C4-2B (cell line): Measurements from ENCODE around the gene GIPR.

Experiments used
- ZFX ChIP-seq: fragments of 450-650 bp; IDR thresholded peaks from 2 replicates; pipeline ENCODE4 v1.6.1; 2017
- TF ChIP-seq, protein P1 (sequence below): fragments of 450-650 bp; conservative IDR thresholded peaks from 2 replicates; pipeline ENCODE4 v1.5.1; 2017; ENCODE audit warnings: mild to moderate bottlenecking

DNA sequence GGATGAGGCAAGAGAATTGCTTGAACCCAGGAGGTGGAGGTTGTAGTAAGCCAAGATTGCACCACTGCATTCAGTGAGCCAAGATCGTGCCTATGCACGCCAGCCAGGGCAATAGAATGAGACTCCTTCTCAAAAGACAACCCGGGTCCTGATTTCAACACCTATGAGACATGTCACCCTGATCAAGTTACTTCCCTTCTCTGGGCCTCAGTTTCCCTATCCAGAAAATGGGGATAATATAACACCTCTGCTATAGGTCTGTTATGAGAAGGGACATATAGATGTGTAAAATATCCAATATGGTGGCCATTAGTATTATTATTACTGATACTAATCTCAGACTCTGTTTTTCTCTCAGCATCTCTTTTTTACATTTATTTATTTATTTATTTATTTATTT lies 12.9 kb upstream of the GIPR start:
- TF ChIP-seq, protein P1, sequence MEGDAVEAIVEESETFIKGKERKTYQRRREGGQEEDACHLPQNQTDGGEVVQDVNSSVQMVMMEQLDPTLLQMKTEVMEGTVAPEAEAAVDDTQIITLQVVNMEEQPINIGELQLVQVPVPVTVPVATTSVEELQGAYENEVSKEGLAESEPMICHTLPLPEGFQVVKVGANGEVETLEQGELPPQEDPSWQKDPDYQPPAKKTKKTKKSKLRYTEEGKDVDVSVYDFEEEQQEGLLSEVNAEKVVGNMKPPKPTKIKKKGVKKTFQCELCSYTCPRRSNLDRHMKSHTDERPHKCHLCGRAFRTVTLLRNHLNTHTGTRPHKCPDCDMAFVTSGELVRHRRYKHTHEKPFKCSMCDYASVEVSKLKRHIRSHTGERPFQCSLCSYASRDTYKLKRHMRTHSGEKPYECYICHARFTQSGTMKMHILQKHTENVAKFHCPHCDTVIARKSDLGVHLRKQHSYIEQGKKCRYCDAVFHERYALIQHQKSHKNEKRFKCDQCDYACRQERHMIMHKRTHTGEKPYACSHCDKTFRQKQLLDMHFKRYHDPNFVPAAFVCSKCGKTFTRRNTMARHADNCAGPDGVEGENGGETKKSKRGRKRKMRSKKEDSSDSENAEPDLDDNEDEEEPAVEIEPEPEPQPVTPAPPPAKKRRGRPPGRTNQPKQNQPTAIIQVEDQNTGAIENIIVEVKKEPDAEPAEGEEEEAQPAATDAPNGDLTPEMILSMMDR = no peak
- no peak for TF ChIP-seq ZFX
